Adipose tissue (tissue), 3 donors: ENCODE measurements around the gene NCR2. TPM values are rescaled to one million over a fixed set of nuclear protein-coding genes. Genes with fewer than 3 reads are reported as not detected.
"Not testable (repeated sequence)": the region's sequence is repeated elsewhere in the genome, so short reads cannot be mapped to it uniquely, and the experiment has no call there.

Experiments
- H3K27ac ChIP-seq: one replicate; pipeline ENCODE4 v1.5.1; 2013; ENCODE audit warnings: low read depth, low read length
- WGBS, 3 donors: extraction: QIAGEN DNeasy Blood & Tissue Kit; methylation state at CpG; one replicate each; pipeline ENCODE4 v1.1.7; 2013; 5-methylcytosine and 5-hydroxymethylcytosine counted together
- polyA plus RNA-seq, 3 donors: library from polyadenylated mRNA; stranded (reverse); fragments of 200-250 nt; gene quantifications; one replicate each; pipeline ENCODE4 v1.2.3, GENCODE V29; 2013
- donor health status: healthy with polysubstance abuse.
- donor health status: Bipolar disorder and iron deficiency.
- donor health status: healthy.

The NCR2 gene
- polyA plus RNA-seq: not detected

- H3K27ac ChIP-seq: no peak within 1 kb of the TSS
- 76 to 87% (median 81%) methylated on average over 5 of the region's 5 CpGs for WGBS, 3 donors
Measured at GRCh38 chr6:41335296-41335695, at the start of gene NCR2. TSS of gene NCR2 (plus strand) at chr6:41335608. CDS start at chr6:41335877, 269 bp downstream.

- 49 to 78% (median 52%) methylated on average over 8 of the region's 8 CpGs for whole genome bisulfite sequencing, 3 donors
- H3K27ac ChIP-seq: no peak within 1 kb of the TSS
Measured at GRCh38 chr6:41286544-41287346, 48.7 kb upstream of the NCR2 start, which contains the start of gene TREM1. TSS of gene TREM1 (minus strand) at chr6:41286682. CDS start at chr6:41286655, 27 bp downstream.

- no peak overlapping the region for H3K27ac ChIP-seq
- 52 to 58% (median 54%) methylated on average over 6 of the region's 6 CpGs for WGBS, 3 donors
Measured at GRCh38 chr6:41288030-41288753, 47.2 kb upstream of the NCR2 start.

GRCh38 chr6:41288754-41289129, 46.7 kb upstream of the NCR2 start:
- no peak overlapping the region for H3K27ac ChIP-seq
- WGBS, 3 donors: 70 to 93% (median 73%) methylated on average over 2 of the region's 2 CpGs

GRCh38 chr6:41289815-41290214, 45.6 kb upstream of the NCR2 start:
- 83 to 89% (median 85%) methylated on average over 4 of the region's 4 CpGs for WGBS, 3 donors

GRCh38 chr6:41291717-41292116, 43.7 kb upstream of the NCR2 start:
- WGBS, 3 donors: 25 to 66% (median 45%) methylated on average over 1 of the region's 1 CpG
- H3K27ac ChIP-seq: no peak overlapping the region

More at GRCh38 chr6:41289815-41290214, 45.6 kb upstream of the NCR2 start:
- no peak overlapping the region for H3K27ac ChIP-seq

- no peak overlapping the region for H3K27ac ChIP-seq
- 77 to 95% (median 93%) methylated on average over 3 of the region's 3 CpGs for WGBS, 3 donors
Measured at GRCh38 chr6:41294214-41294872, 41.1 kb upstream of the NCR2 start.

GRCh38 chr6:41297248-41297647, 38.2 kb upstream of the NCR2 start:
- 65 to 79% (median 71%) methylated on average over 5 of the region's 5 CpGs for WGBS, 3 donors

GRCh38 chr6:41298785-41299502, 36.5 kb upstream of the NCR2 start:
- no peak overlapping the region for H3K27ac ChIP-seq
- 51 to 55% (median 55%) methylated on average over 3 of the region's 3 CpGs for WGBS, 3 donors

More at GRCh38 chr6:41297248-41297647, 38.2 kb upstream of the NCR2 start:
- H3K27ac ChIP-seq: not testable (repeated sequence)

GRCh38 chr6:41302638-41303037, 32.8 kb upstream of the NCR2 start:
- WGBS, 3 donors: 55 to 77% (median 63%) methylated on average over 5 of the region's 5 CpGs
- no peak overlapping the region for H3K27ac ChIP-seq

GRCh38 chr6:41306187-41306854, 29.1 kb upstream of the NCR2 start:
- WGBS, 3 donors: 19 to 32% (median 26%) methylated on average over 13 of the region's 13 CpGs
- no peak overlapping the region for H3K27ac ChIP-seq

- H3K27ac ChIP-seq: no peak overlapping the region
- WGBS, 3 donors: 54 to 62% (median 62%) methylated on average over 2 of the region's 2 CpGs
Measured at GRCh38 chr6:41315203-41315602, 20.2 kb upstream of the NCR2 start.

- 71 to 94% (median 83%) methylated on average over 1 of the region's 1 CpG for WGBS, 3 donors
- H3K27ac ChIP-seq: no peak overlapping the region
Measured at GRCh38 chr6:41315943-41316620, 19.3 kb upstream of the NCR2 start.

GRCh38 chr6:41318261-41318653, 17.2 kb upstream of the NCR2 start:
- 24 to 41% (median 37%) methylated on average over 9 of the region's 9 CpGs for WGBS, 3 donors
- H3K27ac ChIP-seq: no peak overlapping the region

- WGBS, 3 donors: 15 to 22% (median 17%) methylated on average over 33 of the region's 33 CpGs
- H3K27ac ChIP-seq: no peak overlapping the region
Measured at GRCh38 chr6:41318654-41319565, 16.5 kb upstream of the NCR2 start.

- H3K27ac ChIP-seq: no peak overlapping the region
- WGBS, 3 donors: 83 to 88% (median 86%) methylated on average over 4 of the region's 4 CpGs
Measured at GRCh38 chr6:41321183-41321582, 14.2 kb upstream of the NCR2 start.
